GM12892 (cell line): ENCODE data around the gene CLSTN2.

Source experiments
- DNase-seq: peaks from one replicate; pipeline ENCODE4 v3.0.0; 2011; ENCODE audit not compliant: insufficient read length
- FAIRE-seq: peaks from 2 replicates; lab custom pipeline; 2011; peaks lifted over from hg19 to GRCh38; lab: Jason Lieb, UNC
- POLR2A ChIP-seq: IDR thresholded peaks from 2 replicates; pipeline ENCODE4 v1.6.1; 2011; ENCODE audit warnings: low read depth, low read length, control low read depth
- POLR2AphosphoS5 ChIP-seq: IDR thresholded peaks from 2 replicates; pipeline ENCODE4 v1.6.1; 2011; ENCODE audit warnings: low read depth, low read length, control low read depth
- TAF1 ChIP-seq: IDR thresholded peaks from 2 replicates; pipeline ENCODE4 v1.6.1; 2011; ENCODE audit warnings: low read depth, mild to moderate bottlenecking, control low read depth, low read length, borderline replicate concordance

CLSTN2 gene

GRCh38 chr3:140509534-140509933, 574.5 kb downstream of the CLSTN2 start:
- TF ChIP-seq POLR2AphosphoS5, result no peak
- TF ChIP-seq TAF1, result no peak
- TF ChIP-seq POLR2A, result no peak
- DNase-seq (no peak), FAIRE-seq (no peak)

- no peak for DNase-seq
- FAIRE-seq, result no peak
- no peak for TF ChIP-seq POLR2AphosphoS5
- no peak for TF ChIP-seq TAF1
- TF ChIP-seq POLR2A, result no peak
Observed at GRCh38 chr3:140510303-140510861, 575.4 kb downstream of the CLSTN2 start.

GRCh38 chr3:140521751-140522445, 586.9 kb downstream of the CLSTN2 start:
- no peak for TF ChIP-seq POLR2AphosphoS5
- DNase-seq (no peak), FAIRE-seq (no peak)

GRCh38 chr3:140522653-140523380, 587.8 kb downstream of the CLSTN2 start:
- TF ChIP-seq POLR2AphosphoS5 (no peak), POLR2A (no peak), TAF1 (no peak)
- no peak for DNase-seq
- no peak for FAIRE-seq

GRCh38 chr3:140523600-140523999, 588.6 kb downstream of the CLSTN2 start:
- no peak for FAIRE-seq
- DNase-seq, result no peak
- TF ChIP-seq TAF1, result no peak
- TF ChIP-seq POLR2AphosphoS5, result no peak
- TF ChIP-seq POLR2A, result no peak

- FAIRE-seq, result no peak
- no peak for TF ChIP-seq POLR2AphosphoS5
- no peak for TF ChIP-seq TAF1
- TF ChIP-seq POLR2A, result no peak
- no peak for DNase-seq
Observed at GRCh38 chr3:140527156-140527555, 592.2 kb downstream of the CLSTN2 start.

- TF ChIP-seq TAF1 (no peak), POLR2A (no peak), POLR2AphosphoS5 (no peak)
- FAIRE-seq (no peak), DNase-seq (no peak)
Observed at GRCh38 chr3:140529096-140529495, 594.1 kb downstream of the CLSTN2 start.

- TF ChIP-seq POLR2A, result no peak
- TF ChIP-seq TAF1, result no peak
- no peak for TF ChIP-seq POLR2AphosphoS5
- no peak for DNase-seq
- FAIRE-seq, result no peak
Observed at GRCh38 chr3:140529558-140529957, 594.6 kb downstream of the CLSTN2 start.

GRCh38 chr3:140530131-140530530, 595.1 kb downstream of the CLSTN2 start:
- no peak for FAIRE-seq
- no peak for TF ChIP-seq POLR2AphosphoS5
- no peak for TF ChIP-seq POLR2A
- no peak for TF ChIP-seq TAF1
- no peak for DNase-seq

GRCh38 chr3:140530603-140531002, 595.6 kb downstream of the CLSTN2 start:
- FAIRE-seq, result no peak

GRCh38 chr3:140532793-140533330, 597.9 kb downstream of the CLSTN2 start:
- TF ChIP-seq POLR2A (no peak), POLR2AphosphoS5 (no peak), TAF1 (no peak)
- DNase-seq (no peak), FAIRE-seq (no peak)

More at GRCh38 chr3:140530603-140531002, 595.6 kb downstream of the CLSTN2 start:
- TF ChIP-seq POLR2AphosphoS5, result no peak
- no peak for TF ChIP-seq TAF1
- no peak for TF ChIP-seq POLR2A
- no peak for DNase-seq
